GM19438 (cell line): ENCODE data around the gene TBX5.
"Not testable (repeated sequence)": the region's sequence is repeated elsewhere in the genome, so short reads cannot be mapped to it uniquely, and the experiment has no call there.

ENCODE experiments used
- ATAC-seq: cut with Tn5 transposase; IDR thresholded peaks from one replicate; pipeline ENCODE4 v1.9.1; 2021; ENCODE audit warnings: low read depth; ENCODE audit not compliant: unreplicated experiment

TBX5 gene

GRCh38 chr12:114393569-114393968, 12.4 kb downstream of the TBX5 start:
- no peak for ATAC-seq

- ATAC-seq, result no peak
These were observed 13.0 kb downstream of the TBX5 start for GRCh38 chr12:114392909-114393308.

- ATAC-seq, result no peak
These were observed 14.9 kb downstream of the TBX5 start for GRCh38 chr12:114391088-114391487.

- ATAC-seq, result no peak
These were observed 21.2 kb downstream of the TBX5 start for GRCh38 chr12:114384739-114385138.

- no peak for ATAC-seq
These were observed 24.8 kb downstream of the TBX5 start for GRCh38 chr12:114381177-114381576.

GRCh38 chr12:114371733-114372132, 34.2 kb downstream of the TBX5 start:
- no peak for ATAC-seq

- no peak for ATAC-seq
These were observed 34.7 kb downstream of the TBX5 start for GRCh38 chr12:114371250-114371649.

- no peak for ATAC-seq
These were observed 37.1 kb downstream of the TBX5 start for GRCh38 chr12:114368685-114369452.

- no peak for ATAC-seq
These were observed 44.0 kb downstream of the TBX5 start for GRCh38 chr12:114361992-114362391.

GRCh38 chr12:114361545-114361944, 44.4 kb downstream of the TBX5 start:
- no peak for ATAC-seq

- no peak for ATAC-seq
These were observed 45.5 kb downstream of the TBX5 start for GRCh38 chr12:114360485-114360884.

- no peak for ATAC-seq
These were observed 50.4 kb downstream of the TBX5 start for GRCh38 chr12:114355389-114356088.

GRCh38 chr12:114349239-114349638, 56.7 kb downstream of the TBX5 start:
- ATAC-seq, result not testable (repeated sequence)

- no peak for ATAC-seq
These were observed 58.1 kb downstream of the TBX5 start for GRCh38 chr12:114347861-114348260.

- no peak for ATAC-seq
These were observed 61.1 kb downstream of the TBX5 start for GRCh38 chr12:114344831-114345230.

- no peak for ATAC-seq
These were observed 61.7 kb downstream of the TBX5 start for GRCh38 chr12:114344303-114344663.

- no peak for ATAC-seq
These were observed 62.2 kb downstream of the TBX5 start for GRCh38 chr12:114343585-114344302.

GRCh38 chr12:114342656-114343055, 63.3 kb downstream of the TBX5 start:
- no peak for ATAC-seq

GRCh38 chr12:114341635-114342034, 64.3 kb downstream of the TBX5 start:
- no peak for ATAC-seq

GRCh38 chr12:114340231-114340630, 65.7 kb downstream of the TBX5 start:
- ATAC-seq, result no peak

GRCh38 chr12:114339626-114340025, 66.3 kb downstream of the TBX5 start:
- ATAC-seq, result no peak
